H9 (cell line): Measurements from ENCODE around the gene PDE4B. TPM values are rescaled to one million over a fixed set of nuclear protein-coding genes. Genes with fewer than 3 reads are reported as not detected.

Source experiments
- DNase-seq: peaks from one replicate; pipeline ENCODE4 v3.0.0-alpha.2; 2017
- H2AFZ ChIP-seq: one replicate; pipeline ENCODE4 v1.6.1; 2013; ENCODE audit warnings: mild to moderate bottlenecking, low read length, control low read depth, moderate library complexity
- H2AK5ac ChIP-seq: 2 replicates; pipeline ENCODE4 v1.6.1; 2013; ENCODE audit warnings: low read length, control low read depth, mixed read lengths; ENCODE audit not compliant: insufficient read length
- H2BK120ac ChIP-seq: one replicate; pipeline ENCODE4 v1.6.1; 2013; ENCODE audit warnings: low read depth, mild to moderate bottlenecking, low read length, control low read depth, inconsistent platforms; ENCODE audit not compliant: poor library complexity, severe bottlenecking
- H2BK12ac ChIP-seq: 2 replicates; pipeline ENCODE4 v1.6.1; 2013; ENCODE audit warnings: low read length, control low read depth, mixed read lengths, low read depth; ENCODE audit not compliant: insufficient read length
- H2BK15ac ChIP-seq: 2 replicates; pipeline ENCODE4 v1.6.1; 2013; ENCODE audit warnings: low read depth, low read length, control low read depth
- H2BK20ac ChIP-seq: one replicate; pipeline ENCODE4 v1.6.1; 2013; ENCODE audit warnings: low read depth, mild to moderate bottlenecking, low read length, control low read depth, inconsistent platforms; ENCODE audit not compliant: poor library complexity, severe bottlenecking
- H2BK5ac ChIP-seq: 2 replicates; pipeline ENCODE4 v1.6.1; 2013; ENCODE audit warnings: low read length, control low read depth, mixed read lengths; ENCODE audit not compliant: insufficient read length
- H3K14ac ChIP-seq: 2 replicates; pipeline ENCODE4 v1.6.1; 2013; ENCODE audit warnings: low read length, control low read depth; ENCODE audit not compliant: insufficient read depth
- H3K18ac ChIP-seq: 2 replicates; pipeline ENCODE4 v1.6.1; 2013; ENCODE audit warnings: low read depth, mild to moderate bottlenecking, mixed read lengths, low read length, control low read depth; ENCODE audit not compliant: insufficient read length
- H3K23ac ChIP-seq: 2 replicates; pipeline ENCODE4 v1.6.1; 2013; ENCODE audit warnings: low read length, control low read depth, mixed read lengths, low read depth; ENCODE audit not compliant: insufficient read length
- H3K23me2 ChIP-seq: 2 replicates; pipeline ENCODE4 v1.6.1; 2013; ENCODE audit warnings: low read depth, mild to moderate bottlenecking, mixed read lengths, low read length, control low read depth; ENCODE audit not compliant: insufficient read length, poor library complexity, severe bottlenecking
- H3K27ac ChIP-seq: 2 replicates; pipeline ENCODE4 v1.5.1; 2013; ENCODE audit warnings: low read length, control low read depth, mixed read lengths, low read depth; ENCODE audit not compliant: insufficient read length
- H3K27me3 ChIP-seq: 2 replicates; pipeline ENCODE4 v1.6.1; 2013; ENCODE audit warnings: low read length, control low read depth, inconsistent platforms; ENCODE audit not compliant: insufficient read depth
- H3K4ac ChIP-seq: 2 replicates; pipeline ENCODE4 v1.6.1; 2013; ENCODE audit warnings: low read depth, mild to moderate bottlenecking, control low read depth, inconsistent platforms, low read length, moderate library complexity
- H3K4me1 ChIP-seq: 2 replicates; pipeline ENCODE4 v1.6.1; 2013; ENCODE audit warnings: low read length, control low read depth, inconsistent platforms; ENCODE audit not compliant: insufficient read depth
- H3K4me2 ChIP-seq: 2 replicates; pipeline ENCODE4 v1.6.1; 2013; ENCODE audit warnings: low read length, control low read depth, mixed read lengths; ENCODE audit not compliant: insufficient read length, insufficient read depth
- H3K56ac ChIP-seq: 2 replicates; pipeline ENCODE4 v1.6.1; 2013; ENCODE audit warnings: low read depth, mild to moderate bottlenecking, mixed read lengths, low read length, control low read depth; ENCODE audit not compliant: insufficient read length
- H3K79me1 ChIP-seq: 2 replicates; pipeline ENCODE4 v1.6.1; 2013; ENCODE audit warnings: low read depth, mild to moderate bottlenecking, moderate library complexity, low read length, control low read depth, inconsistent platforms; ENCODE audit not compliant: insufficient read depth, poor library complexity, severe bottlenecking
- H3K79me2 ChIP-seq: 2 replicates; pipeline ENCODE4 v1.6.1; 2013; ENCODE audit warnings: low read length, control low read depth, inconsistent platforms; ENCODE audit not compliant: insufficient read depth
- H3K9ac ChIP-seq: 2 replicates; pipeline ENCODE4 v1.6.1; 2013; ENCODE audit warnings: low read length, control low read depth, mixed read lengths; ENCODE audit not compliant: insufficient read length; ENCODE audit errors: extremely low read depth
- H3K9me3 ChIP-seq: one replicate; pipeline ENCODE4 v1.6.1; 2013; ENCODE audit warnings: low read depth, low read length, inconsistent platforms; ENCODE audit not compliant: control insufficient read depth
- H3T11ph ChIP-seq: one replicate; pipeline ENCODE4 v1.6.1; 2013; ENCODE audit warnings: mild to moderate bottlenecking, low read length, control low read depth, inconsistent platforms
- H4K20me1 ChIP-seq: one replicate; pipeline ENCODE4 v1.6.1; 2013; ENCODE audit not compliant: control insufficient read depth, insufficient read length, insufficient read depth
- H4K5ac ChIP-seq: 2 replicates; pipeline ENCODE4 v1.6.1; 2013; ENCODE audit warnings: low read depth, mild to moderate bottlenecking, mixed read lengths, low read length, control low read depth; ENCODE audit not compliant: insufficient read length
- H4K8ac ChIP-seq: replicated peaks from 2 replicates; pipeline ENCODE4 v1.6.1; 2013; ENCODE audit warnings: low read length, control low read depth, mixed read lengths, low read depth; ENCODE audit not compliant: insufficient read length
- H4K91ac ChIP-seq: 2 replicates; pipeline ENCODE4 v1.6.1; 2013; ENCODE audit warnings: low read depth, mild to moderate bottlenecking, moderate library complexity, mixed read lengths, low read length, control low read depth; ENCODE audit not compliant: insufficient read length
- H3K27ac Mint-ChIP-seq, 3 experiments: 2 replicates in 2 of 3; 3 replicates in 1 of 3; pipeline ENCODE4 v1.8.0; 2020 to 2021; ENCODE audit warnings: mixed read lengths in 3 of 3, mild to moderate bottlenecking in 1 of 3, moderate library complexity in 1 of 3
- H3K27me3 Mint-ChIP-seq: 2 replicates; pipeline ENCODE4 v1.8.0; 2021; ENCODE audit warnings: low read depth, mild to moderate bottlenecking, moderate library complexity, mixed read lengths
- H3K36me3 Mint-ChIP-seq, 3 experiments: 2 replicates in 2 of 3; 3 replicates in 1 of 3; pipeline ENCODE4 v1.8.0; 2020 to 2021; ENCODE audit warnings: low read depth in 3 of 3, mixed read lengths in 3 of 3; ENCODE audit not compliant: insufficient read depth in 1 of 3
- H3K4me1 Mint-ChIP-seq, 2 experiments: 2 replicates each; pipeline ENCODE4 v1.8.0; 2020; ENCODE audit warnings: mixed read lengths in 2 of 2
- H3K4me3 Mint-ChIP-seq, 2 experiments: 2 replicates in 1 of 2; 3 replicates in 1 of 2; pipeline ENCODE4 v1.8.0; 2020 to 2021; ENCODE audit warnings: mild to moderate bottlenecking in 2 of 2, mixed read lengths in 2 of 2, moderate library complexity in 1 of 2
- H3K9me3 Mint-ChIP-seq, 2 experiments: 2 replicates in 1 of 2; 3 replicates in 1 of 2; pipeline ENCODE4 v1.8.0; 2020; ENCODE audit warnings: mild to moderate bottlenecking in 2 of 2, mixed read lengths in 2 of 2, moderate library complexity in 1 of 2
- WGBS: extraction: QIAGEN DNeasy Blood & Tissue Kit; methylation state at CpG from one replicate; pipeline ENCODE4 v1.1.7; 2013; ENCODE audit warnings: missing lambda C conversion rate, low lambda C conversion rate, mixed read lengths; ENCODE audit not compliant: insufficient read length; ENCODE audit errors: extremely low coverage; 5-methylcytosine and 5-hydroxymethylcytosine counted together
- total RNA-seq: library from RNA; stranded (reverse); gene quantifications from 2 replicates; pipeline ENCODE4 v1.2.1, GENCODE V29; 2021
- TF ChIP-seq, protein P1 (sequence below): fragments of 200-600 bp; sonication (generic); conservative IDR thresholded peaks from 3 replicates; pipeline ENCODE4 v1.8.0; 2021; ENCODE audit warnings: antibody characterized with exemption, mild to moderate bottlenecking

The PDE4B gene
- total RNA-seq, 1 experiment from 2014 or later: 19.8 TPM

DNA sequence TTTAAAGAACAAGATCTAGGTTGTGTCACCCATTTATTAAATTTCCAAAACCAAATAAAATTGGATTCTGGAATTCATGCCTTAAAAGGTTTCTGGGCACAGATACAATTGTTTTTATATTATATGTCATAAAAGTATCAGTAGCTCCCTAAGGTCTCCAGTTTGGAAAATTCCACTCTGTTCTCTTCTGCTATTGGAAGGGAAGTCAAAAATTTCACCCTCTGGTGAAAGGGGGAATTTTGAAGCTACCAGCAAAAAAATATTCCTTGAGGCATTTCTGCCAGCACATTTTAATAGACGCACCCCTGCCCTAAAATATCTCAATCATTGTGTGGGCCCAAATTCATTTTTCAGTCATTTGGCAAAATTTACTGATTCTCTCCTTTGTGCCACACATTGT is 455.6 kb downstream of the PDE4B start:
- no peak overlapping the region for H3K4me2 ChIP-seq
- no peaks in the 10 kb centered on the region for H4K20me1 ChIP-seq
- TF ChIP-seq, protein P1, sequence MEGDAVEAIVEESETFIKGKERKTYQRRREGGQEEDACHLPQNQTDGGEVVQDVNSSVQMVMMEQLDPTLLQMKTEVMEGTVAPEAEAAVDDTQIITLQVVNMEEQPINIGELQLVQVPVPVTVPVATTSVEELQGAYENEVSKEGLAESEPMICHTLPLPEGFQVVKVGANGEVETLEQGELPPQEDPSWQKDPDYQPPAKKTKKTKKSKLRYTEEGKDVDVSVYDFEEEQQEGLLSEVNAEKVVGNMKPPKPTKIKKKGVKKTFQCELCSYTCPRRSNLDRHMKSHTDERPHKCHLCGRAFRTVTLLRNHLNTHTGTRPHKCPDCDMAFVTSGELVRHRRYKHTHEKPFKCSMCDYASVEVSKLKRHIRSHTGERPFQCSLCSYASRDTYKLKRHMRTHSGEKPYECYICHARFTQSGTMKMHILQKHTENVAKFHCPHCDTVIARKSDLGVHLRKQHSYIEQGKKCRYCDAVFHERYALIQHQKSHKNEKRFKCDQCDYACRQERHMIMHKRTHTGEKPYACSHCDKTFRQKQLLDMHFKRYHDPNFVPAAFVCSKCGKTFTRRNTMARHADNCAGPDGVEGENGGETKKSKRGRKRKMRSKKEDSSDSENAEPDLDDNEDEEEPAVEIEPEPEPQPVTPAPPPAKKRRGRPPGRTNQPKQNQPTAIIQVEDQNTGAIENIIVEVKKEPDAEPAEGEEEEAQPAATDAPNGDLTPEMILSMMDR: no peak
- Mint-ChIP-seq H3K36me3 (no peaks in the 10 kb centered on the region), H3K4me1 (peaks cover 4% of the 10 kb centered on the region in 2 experiments; a peak in 2 of 4 replicates), H3K27ac (no peak overlapping the region), H3K4me3 (no peak overlapping the region), H3K27me3 (no peaks in the 10 kb centered on the region), H3K9me3 (no peaks in the 10 kb centered on the region)
- H3K79me2 ChIP-seq: no peaks in the 10 kb centered on the region
- H4K91ac ChIP-seq: no peak overlapping the region
- H2AFZ ChIP-seq: no peak overlapping the region
- no peaks in the 10 kb centered on the region for H3K23me2 ChIP-seq
- H3K4me1 ChIP-seq: no peaks in the 10 kb centered on the region; the same call in 1 of the 2 replicates
- no peaks in the 10 kb centered on the region for H3K9me3 ChIP-seq
- no peak overlapping the region for H4K8ac ChIP-seq
- DNase-seq: no peak
- no peak overlapping the region for H3K9ac ChIP-seq
- H3K4ac ChIP-seq: no peak overlapping the region
- no peak overlapping the region for H3K18ac ChIP-seq
- WGBS: no CpG with 5 or more reads among the region's 1 CpG
- no peaks in the 10 kb centered on the region for H3K27me3 ChIP-seq
- H2BK20ac ChIP-seq: no peak overlapping the region
- H3K27ac ChIP-seq: no peak overlapping the region
- H3K56ac ChIP-seq: no peak overlapping the region
- H2BK5ac ChIP-seq: no peak overlapping the region
- H3K23ac ChIP-seq: no peak overlapping the region
- H2BK120ac ChIP-seq: no peak overlapping the region
- H3K14ac ChIP-seq: no peak overlapping the region
- no peak overlapping the region for H2AK5ac ChIP-seq
- H3T11ph ChIP-seq: no peak overlapping the region
- no peaks in the 10 kb centered on the region for H3K79me1 ChIP-seq
- H2BK12ac ChIP-seq: no peak overlapping the region
- no peak overlapping the region for H4K5ac ChIP-seq
- no peak overlapping the region for H2BK15ac ChIP-seq
